HG03095 (cell line): ENCODE data around the gene PARVB.

ENCODE experiments used
- ATAC-seq: cut with Tn5 transposase; IDR thresholded peaks from one replicate; pipeline ENCODE4 v1.9.1; 2021; ENCODE audit warnings: moderate library complexity; ENCODE audit not compliant: unreplicated experiment

Gene PARVB

GRCh38 chr22:44179196-44179988, 155.3 kb downstream of the PARVB start:
- no peak for ATAC-seq

GRCh38 chr22:44179989-44180705, 156.0 kb downstream of the PARVB start:
- ATAC-seq = no peak

- ATAC-seq = no peak
These were observed 156.6 kb downstream of the PARVB start, which contains the start of gene PARVG for GRCh38 chr22:44180706-44181032. Gene PARVG (plus strand): TSS chr22:44180925. CDS start chr22:44183330, 2,405 bp downstream.

GRCh38 chr22:44181033-44181911, 157.2 kb downstream of the PARVB start:
- no peak for ATAC-seq

- no peak for ATAC-seq
These were observed 157.9 kb downstream of the PARVB start for GRCh38 chr22:44181912-44182587.

DNA sequence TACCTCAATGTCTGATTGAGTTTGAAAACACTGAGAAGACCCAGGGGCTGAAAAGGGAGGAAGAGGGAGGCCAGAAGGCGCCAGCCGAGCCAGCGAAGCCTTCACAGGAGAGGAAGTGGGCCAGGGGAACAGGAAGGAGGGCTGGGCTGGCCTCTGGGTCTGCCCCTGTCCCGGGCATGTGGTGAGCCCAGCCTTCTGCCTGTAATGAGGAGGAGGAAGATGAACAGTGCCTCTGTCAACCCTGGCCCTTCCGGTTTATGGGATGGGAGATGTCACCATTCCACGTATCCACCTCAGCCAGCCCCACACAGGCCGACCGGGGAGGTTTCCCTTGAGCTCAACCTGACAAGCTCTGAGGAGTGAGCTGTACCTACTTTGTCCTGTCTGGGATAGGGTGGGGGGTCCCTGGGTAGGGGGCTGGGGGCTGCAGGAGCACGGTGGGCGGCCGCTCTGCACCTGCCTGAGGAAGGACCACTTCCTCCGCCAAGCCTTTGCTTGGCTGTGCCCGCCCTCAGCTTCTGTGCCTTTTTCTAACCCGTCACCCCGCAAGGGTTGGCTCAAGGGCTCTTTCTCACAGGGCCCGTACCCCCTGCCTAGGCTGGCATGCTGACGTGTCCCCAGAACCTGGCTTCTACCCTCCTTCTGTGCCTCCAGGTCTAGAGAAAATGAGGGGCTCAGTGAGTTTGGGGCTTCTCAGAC, 158.6 kb downstream of the PARVB start:
- ATAC-seq = no peak

DNA sequence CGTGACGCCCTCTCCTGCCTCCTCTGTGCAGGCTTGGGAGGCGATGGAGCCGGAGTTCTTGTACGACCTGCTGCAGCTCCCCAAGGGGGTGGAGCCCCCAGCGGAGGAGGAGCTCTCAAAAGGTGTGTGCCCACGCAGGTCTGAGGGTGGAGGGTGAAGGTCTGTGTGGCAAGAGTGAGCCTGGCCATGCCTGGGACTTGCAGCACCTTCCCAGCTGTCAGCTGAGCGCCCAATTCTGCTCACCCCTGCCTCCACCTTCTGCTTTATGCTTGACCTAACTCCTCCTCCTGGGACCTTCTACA, 159.1 kb downstream of the PARVB start:
- no peak for ATAC-seq

DNA sequence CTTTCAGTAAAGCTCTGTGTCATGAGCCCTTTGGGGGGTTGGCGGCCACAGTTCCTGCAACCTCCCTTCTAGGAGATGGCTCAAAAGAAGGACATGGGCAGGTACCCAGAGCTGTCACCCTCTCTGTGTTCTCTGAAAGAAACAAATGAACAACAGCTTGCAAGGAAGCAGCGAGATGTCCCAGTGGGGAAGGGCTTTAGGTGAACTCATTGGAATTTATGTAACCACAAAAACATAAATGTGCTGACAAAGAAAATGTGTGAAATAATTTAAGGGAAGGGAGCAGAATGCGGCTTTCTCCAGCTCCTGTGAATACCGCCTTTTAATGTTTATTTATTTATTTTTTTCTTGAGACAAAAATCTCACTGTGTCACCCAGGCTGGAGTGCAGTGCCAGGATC, 159.9 kb downstream of the PARVB start:
- no peak for ATAC-seq

- no peak for ATAC-seq
These were observed 161.4 kb downstream of the PARVB start for GRCh38 chr22:44185237-44186120.

- ATAC-seq = no peak
These were observed 162.0 kb downstream of the PARVB start for GRCh38 chr22:44186121-44186510.

- ATAC-seq = no peak
These were observed 162.6 kb downstream of the PARVB start for GRCh38 chr22:44186737-44187136.

GRCh38 chr22:44187652-44188230, 163.6 kb downstream of the PARVB start:
- no peak for ATAC-seq

DNA sequence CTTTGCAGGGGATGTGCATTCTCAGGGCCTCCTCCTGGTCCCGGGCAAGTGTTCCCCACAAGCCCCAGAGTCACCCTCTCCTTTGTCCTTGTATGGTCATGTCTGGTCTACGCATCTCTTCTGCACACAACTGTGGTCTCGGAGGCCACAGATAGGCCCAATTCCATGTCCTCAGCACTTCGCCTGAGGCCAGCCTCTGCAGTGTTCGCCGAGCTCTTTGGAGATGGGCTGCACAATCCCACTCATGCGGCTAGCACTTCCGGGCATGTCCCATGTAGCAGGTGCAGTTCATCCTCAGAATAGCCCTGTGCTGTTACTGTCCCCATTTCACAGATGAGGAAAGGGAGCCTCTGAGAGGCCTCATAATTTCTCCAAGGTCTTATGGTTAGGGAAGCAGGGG, 164.2 kb downstream of the PARVB start:
- no peak for ATAC-seq

- ATAC-seq = no peak
These were observed 165.0 kb downstream of the PARVB start for GRCh38 chr22:44188986-44189630.

DNA sequence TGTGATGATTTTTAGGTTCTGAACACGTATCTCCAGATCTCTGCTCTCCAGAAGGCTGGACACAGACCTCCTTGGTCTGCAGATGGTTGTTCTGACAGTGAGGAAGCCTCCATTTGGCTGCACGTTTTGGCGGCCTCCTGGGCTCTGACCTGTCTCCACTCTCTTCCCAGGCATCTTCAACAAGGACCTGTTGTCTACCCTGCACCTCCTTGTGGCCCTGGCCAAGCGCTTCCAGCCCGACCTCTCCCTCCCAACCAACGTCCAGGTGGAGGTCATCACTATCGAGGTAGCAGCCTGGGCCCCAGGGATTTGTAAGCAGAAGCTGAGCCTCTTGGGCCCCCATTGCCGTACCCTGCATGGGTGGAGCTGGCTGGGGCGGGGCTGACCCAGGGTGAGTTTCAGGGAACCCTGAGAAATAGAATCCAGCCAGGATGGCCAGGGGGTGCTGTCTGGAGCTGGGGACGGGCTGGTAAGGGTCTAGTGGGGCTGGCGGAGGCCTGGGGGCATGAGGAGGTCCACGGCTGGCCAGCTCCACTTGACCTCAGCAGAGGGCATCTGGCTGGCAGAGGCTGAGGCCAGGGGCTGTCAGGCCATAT, 166.4 kb downstream of the PARVB start:
- ATAC-seq = no peak

GRCh38 chr22:44191036-44191454, 166.9 kb downstream of the PARVB start:
- ATAC-seq = no peak

DNA sequence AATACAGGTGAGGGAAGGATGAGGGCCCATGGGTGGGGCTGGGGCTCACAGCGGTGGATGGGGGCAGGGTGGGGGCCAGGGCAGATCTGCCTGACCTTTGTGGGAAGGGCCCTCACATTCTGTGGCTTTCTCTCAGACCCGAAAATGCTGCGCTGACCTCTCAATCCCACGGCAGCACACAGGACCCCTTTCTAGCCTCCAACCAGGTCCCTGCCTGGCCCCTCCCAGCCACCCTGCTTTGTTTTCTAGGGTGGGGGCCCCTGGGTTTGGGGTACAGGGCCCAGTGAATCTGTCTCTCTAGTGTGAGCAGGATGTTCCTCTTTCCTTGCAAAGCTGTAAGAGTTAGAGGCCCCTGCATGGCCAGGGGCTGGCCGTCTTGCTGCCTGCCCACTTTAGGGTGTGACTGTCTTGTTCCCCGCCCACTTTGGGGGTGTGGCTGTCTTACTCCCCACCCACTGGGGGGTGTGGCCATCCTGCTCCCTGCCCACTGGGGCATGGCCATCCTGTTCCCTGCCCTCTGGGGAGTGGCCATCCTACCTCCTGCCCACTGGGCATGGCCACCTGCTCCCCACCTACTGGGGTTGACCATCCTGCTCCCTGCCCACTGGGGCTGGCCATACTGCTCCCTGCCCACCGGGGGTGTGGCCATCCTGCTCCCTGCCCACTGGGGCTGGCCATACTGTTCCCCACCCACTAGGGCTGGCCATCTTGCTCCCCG, 168.2 kb downstream of the PARVB start:
- no peak for ATAC-seq
